ENCODE data around the gene PALM. TPM values are rescaled to one million over a fixed set of nuclear protein-coding genes. Genes with fewer than 3 reads are reported as not detected.

Gene PALM
- polyA plus RNA-seq, 3 donors from 2014 or later = not detected

- Mint-ChIP-seq H3K9me3 (no peaks in the 10 kb centered on the region), H3K27ac (no peak overlapping the region), H3K4me1 (peaks cover 0 to 2% of the 10 kb centered on the region in 2 donors), H3K4me3 (no peak overlapping the region), H3K27me3 (ENCODE audit: low read depth in 3 of 3) (peaks cover 7 to 8% (median 8%) of the 10 kb centered on the region in 3 donors), H3K36me3 (no peaks in the 10 kb centered on the region)
- DNase-seq = no peak
Measured at GRCh38 chr19:768424-768823, 59.7 kb downstream of the PALM start.

GRCh38 chr19:769616-770015 is 60.9 kb downstream of the PALM start:
- H3K27me3 Mint-ChIP-seq (ENCODE audit: low read depth in 3 of 3) = peaks cover 7 to 8% (median 8%) of the 10 kb centered on the region in 3 donors
- H3K27ac Mint-ChIP-seq = no peak overlapping the region

GRCh38 chr19:771332-771785 is 62.6 kb downstream of the PALM start:
- Mint-ChIP-seq H3K4me1 (peaks cover 0 to 2% of the 10 kb centered on the region in 2 donors), H3K27ac (no peak overlapping the region), H3K9me3 (no peaks in the 10 kb centered on the region), H3K36me3 (no peaks in the 10 kb centered on the region), H3K4me3 (no peak overlapping the region), H3K27me3 (ENCODE audit: low read depth in 3 of 3) (peaks cover 7 to 8% (median 8%) of the 10 kb centered on the region in 3 donors)
- DNase-seq = peak in 1 of 3 donors; percentile 7

More at GRCh38 chr19:769616-770015, 60.9 kb downstream of the PALM start:
- DNase-seq = no peak
- Mint-ChIP-seq H3K4me3 (no peak overlapping the region), H3K4me1 (peaks cover 0 to 2% of the 10 kb centered on the region in 2 donors), H3K9me3 (no peaks in the 10 kb centered on the region), H3K36me3 (no peaks in the 10 kb centered on the region)

GRCh38 chr19:772063-772462 is 63.3 kb downstream of the PALM start:
- no peaks in the 10 kb centered on the region for H3K9me3 Mint-ChIP-seq
- no peaks in the 10 kb centered on the region for H3K36me3 Mint-ChIP-seq
- H3K27me3 Mint-ChIP-seq (ENCODE audit: low read depth in 3 of 3) = peaks cover 6 to 9% (median 7%) of the 10 kb centered on the region in 3 donors
- H3K27ac Mint-ChIP-seq = no peak overlapping the region
- peaks cover 0 to 2% of the 10 kb centered on the region in 2 donors for H3K4me1 Mint-ChIP-seq
- no peak for DNase-seq
- no peak overlapping the region for H3K4me3 Mint-ChIP-seq

- no peak overlapping the region for H3K27ac Mint-ChIP-seq
- no peaks in the 10 kb centered on the region for H3K9me3 Mint-ChIP-seq
- H3K27me3 Mint-ChIP-seq (ENCODE audit: low read depth in 3 of 3) = peaks cover 3 to 9% (median 7%) of the 10 kb centered on the region in 3 donors
- DNase-seq = no peak
- no peak overlapping the region for H3K4me3 Mint-ChIP-seq
- H3K36me3 Mint-ChIP-seq = no peaks in the 10 kb centered on the region
- peaks cover 0 to 2% of the 10 kb centered on the region in 2 donors for H3K4me1 Mint-ChIP-seq
Measured at GRCh38 chr19:772730-773436, 64.1 kb downstream of the PALM start.

GRCh38 chr19:776549-776948 is 67.8 kb downstream of the PALM start:
- no peak overlapping the region for H3K27ac Mint-ChIP-seq
- H3K9me3 Mint-ChIP-seq = no peaks in the 10 kb centered on the region
- no peaks in the 10 kb centered on the region for H3K4me1 Mint-ChIP-seq
- DNase-seq = no peak
- H3K27me3 Mint-ChIP-seq (ENCODE audit: low read depth in 3 of 3) = peaks cover 3 to 6% (median 3%) of the 10 kb centered on the region in 3 donors
- no peak overlapping the region for H3K4me3 Mint-ChIP-seq
- no peaks in the 10 kb centered on the region for H3K36me3 Mint-ChIP-seq

GRCh38 chr19:778910-779653 is 70.3 kb downstream of the PALM start:
- Mint-ChIP-seq H3K27me3 (ENCODE audit: low read depth in 3 of 3) (peaks cover 3 to 5% (median 3%) of the 10 kb centered on the region in 3 donors), H3K9me3 (no peaks in the 10 kb centered on the region), H3K27ac (no peak overlapping the region), H3K36me3 (no peaks in the 10 kb centered on the region), H3K4me3 (no peak overlapping the region), H3K4me1 (no peaks in the 10 kb centered on the region)
- no peak for DNase-seq

GRCh38 chr19:780935-781334 is 72.2 kb downstream of the PALM start:
- no peak overlapping the region for H3K4me3 Mint-ChIP-seq

GRCh38 chr19:781800-782184 is 73.1 kb downstream of the PALM start:
- no peak for DNase-seq
- H3K9me3 Mint-ChIP-seq = no peaks in the 10 kb centered on the region
- no peaks in the 10 kb centered on the region for H3K4me1 Mint-ChIP-seq
- no peak overlapping the region for H3K27ac Mint-ChIP-seq
- H3K36me3 Mint-ChIP-seq = no peaks in the 10 kb centered on the region
- H3K4me3 Mint-ChIP-seq = no peak overlapping the region
- peaks cover 3% of the 10 kb centered on the region in 3 donors for H3K27me3 Mint-ChIP-seq (ENCODE audit: low read depth in 3 of 3)

More at GRCh38 chr19:780935-781334, 72.2 kb downstream of the PALM start:
- no peaks in the 10 kb centered on the region for H3K4me1 Mint-ChIP-seq
- no peak for DNase-seq
- no peaks in the 10 kb centered on the region for H3K9me3 Mint-ChIP-seq
- no peak overlapping the region for H3K27ac Mint-ChIP-seq
- peaks cover 3 to 6% (median 5%) of the 10 kb centered on the region in 3 donors for H3K27me3 Mint-ChIP-seq (ENCODE audit: low read depth in 3 of 3)
- no peaks in the 10 kb centered on the region for H3K36me3 Mint-ChIP-seq

GRCh38 chr19:782185-782877 is 73.6 kb downstream of the PALM start:
- Mint-ChIP-seq H3K27me3 (ENCODE audit: low read depth in 3 of 3) (peaks cover 3% of the 10 kb centered on the region in 3 donors), H3K9me3 (no peaks in the 10 kb centered on the region), H3K4me1 (no peaks in the 10 kb centered on the region), H3K36me3 (no peaks in the 10 kb centered on the region), H3K27ac (no peak overlapping the region), H3K4me3 (no peak overlapping the region)
- DNase-seq = no peak

- H3K4me3 Mint-ChIP-seq = no peak overlapping the region
- no peak overlapping the region for H3K27ac Mint-ChIP-seq
- no peaks in the 10 kb centered on the region for H3K9me3 Mint-ChIP-seq
- no peaks in the 10 kb centered on the region for H3K36me3 Mint-ChIP-seq
- H3K27me3 Mint-ChIP-seq (ENCODE audit: low read depth in 3 of 3) = peaks cover 3% of the 10 kb centered on the region in 3 donors
- no peak for DNase-seq
- H3K4me1 Mint-ChIP-seq = no peaks in the 10 kb centered on the region
Measured at GRCh38 chr19:782878-783668, 74.3 kb downstream of the PALM start.

- Mint-ChIP-seq H3K27ac (no peak overlapping the region), H3K9me3 (no peaks in the 10 kb centered on the region), H3K4me1 (no peaks in the 10 kb centered on the region), H3K27me3 (ENCODE audit: low read depth in 3 of 3) (peaks cover 0 to 3% (median 3%) of the 10 kb centered on the region in 3 donors), H3K36me3 (no peaks in the 10 kb centered on the region), H3K4me3 (no peak overlapping the region)
- no peak for DNase-seq
Measured at GRCh38 chr19:784541-784940, 75.8 kb downstream of the PALM start.

- DNase-seq = no peak
- Mint-ChIP-seq H3K4me3 (no peak overlapping the region), H3K27ac (no peak overlapping the region), H3K27me3 (ENCODE audit: low read depth in 3 of 3) (peaks cover 3 to 6% (median 3%) of the 10 kb centered on the region in 3 donors), H3K36me3 (no peaks in the 10 kb centered on the region), H3K9me3 (no peaks in the 10 kb centered on the region), H3K4me1 (no peaks in the 10 kb centered on the region)
Measured at GRCh38 chr19:787536-787935, 78.8 kb downstream of the PALM start.
